K562 treated with DMSO at 1 percent for 24 hours (cell line): ENCODE results near the gene ARHGEF16. TPM values are rescaled to one million over a fixed set of nuclear protein-coding genes. Genes with fewer than 3 reads are reported as not detected.

Experiments
- total RNA-seq: library from RNA; unstranded; fragments of 300-600 nt; gene quantifications from 2 replicates; pipeline ENCODE4 v1.2.3, GENCODE V29; 2022; ENCODE audit warnings: low read depth; ENCODE audit not compliant: insufficient read depth

The ARHGEF16 gene
- total RNA-seq, result 6.6 and 11.1 TPM in 2 replicates

DNA sequence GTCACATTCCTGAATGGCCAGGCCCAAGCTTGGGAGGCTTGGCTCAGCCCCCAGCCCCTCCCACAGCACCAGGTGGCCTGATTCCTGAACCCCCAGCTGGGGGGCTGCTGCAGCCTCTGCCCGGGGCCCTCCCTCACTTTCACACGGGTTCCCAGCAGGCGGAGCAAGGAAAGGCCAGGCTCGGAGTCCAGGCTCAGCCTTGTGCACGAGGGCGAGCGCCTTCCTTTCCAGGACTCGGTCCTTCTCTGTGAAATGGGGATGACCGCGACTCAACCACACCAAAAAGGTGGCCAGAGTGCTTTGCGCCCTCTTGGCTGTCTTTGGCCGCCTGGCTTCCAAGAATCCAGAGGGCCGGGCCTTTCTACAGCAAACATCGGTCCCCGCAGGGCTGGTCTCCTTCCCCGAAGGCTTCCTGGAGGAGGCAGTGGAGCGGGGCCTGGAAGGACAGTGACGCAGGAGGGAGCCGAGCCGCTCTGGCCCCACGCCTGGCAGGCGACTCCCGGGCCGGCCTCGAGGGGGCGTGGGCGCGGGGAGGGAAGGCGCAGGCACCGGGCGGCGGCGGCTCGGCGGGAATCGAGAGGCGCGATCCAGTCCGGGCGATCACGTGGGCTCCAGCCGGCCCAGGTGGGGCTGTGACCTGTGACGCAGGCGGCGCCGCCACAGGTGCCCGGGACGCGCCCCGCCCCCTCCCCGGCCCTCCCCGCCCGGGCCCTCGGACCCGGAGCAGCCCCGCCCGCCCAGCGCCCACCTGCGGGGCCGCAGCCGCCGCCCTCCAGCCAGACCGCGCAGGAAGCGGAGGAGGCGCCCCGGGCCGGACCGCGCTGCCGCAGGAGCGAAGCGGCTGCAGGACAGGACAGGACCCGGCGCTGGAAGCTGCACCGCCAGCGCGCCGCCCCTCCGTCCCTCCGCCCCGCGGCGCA lies at the start of gene ARHGEF16:
ARHGEF16 (plus strand) TSS at position 775 of the 920 bp plus-strand sequence. CDS start 8,420 bp downstream, outside the sequence.

Other genes with a start within 250 kb of the ARHGEF16 start
- 2.3 and 5.2 TPM in 2 replicates for gene MEGF6, start 156.8 kb downstream of the ARHGEF16 start, total RNA-seq
- gene TPRG1L, start 170.3 kb downstream of the ARHGEF16 start, total RNA-seq, result 24.3 and 29.6 TPM in 2 replicates
- 34.6 and 40.1 TPM in 2 replicates for gene WRAP73, start 195.4 kb downstream of the ARHGEF16 start, total RNA-seq
- 1.3 and 1.7 TPM in 2 replicates for gene TP73, start 197.9 kb downstream of the ARHGEF16 start, total RNA-seq